GM12892 (cell line): ENCODE results near the gene SCGB1C1.
"Not testable (repeated sequence)": the region's sequence is repeated elsewhere in the genome, so short reads cannot be mapped to it uniquely, and the experiment has no call there.

Experiments
- POLR2AphosphoS5 ChIP-seq: IDR thresholded peaks from 2 replicates; pipeline ENCODE4 v1.6.1; 2011; ENCODE audit warnings: low read depth, low read length, control low read depth
- TAF1 ChIP-seq: IDR thresholded peaks from 2 replicates; pipeline ENCODE4 v1.6.1; 2011; ENCODE audit warnings: low read depth, mild to moderate bottlenecking, control low read depth, low read length, borderline replicate concordance

DNA sequence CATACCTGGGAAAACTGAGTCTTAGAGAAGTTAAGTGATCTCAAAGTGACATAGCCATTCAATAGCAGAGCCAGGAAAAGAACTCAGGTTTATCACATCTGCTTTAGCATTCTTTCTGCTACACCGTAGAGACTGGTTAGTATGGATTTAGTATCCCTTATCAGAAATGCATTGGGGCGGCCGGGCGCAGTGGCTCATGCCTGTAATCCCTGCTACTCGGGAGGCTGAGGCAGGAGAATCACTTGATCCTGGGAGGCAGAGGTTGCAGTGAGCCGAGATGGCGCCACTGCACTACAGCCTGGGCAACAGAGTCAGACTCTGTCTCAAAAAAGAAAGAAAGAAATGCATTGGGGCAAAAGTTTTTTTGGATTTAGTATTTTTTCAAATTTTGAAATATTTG is 45.5 kb downstream of the SCGB1C1 start:
- not testable (repeated sequence) for TF ChIP-seq POLR2AphosphoS5, TAF1
